Esophagus (tissue), 2 donors: ENCODE measurements around the gene PIK3CB. TPM values are rescaled to one million over a fixed set of nuclear protein-coding genes. Genes with fewer than 3 reads are reported as not detected.
"Not testable (repeated sequence)": the region's sequence is repeated elsewhere in the genome, so short reads cannot be mapped to it uniquely, and the experiment has no call there.

Experiments used
- H3K27ac ChIP-seq, 2 donors: one replicate each; pipeline ENCODE4 v1.5.1; 2013; ENCODE audit warnings: low read depth in 2 of 2, mild to moderate bottlenecking in 2 of 2, inconsistent platforms in 1 of 2, low read length in 1 of 2, moderate library complexity in 1 of 2
- H3K27me3 ChIP-seq, 2 donors: one replicate each; pipeline ENCODE4 v1.6.1; 2013; ENCODE audit warnings: low read length in 2 of 2, control low read depth in 1 of 2, mild to moderate bottlenecking in 1 of 2; ENCODE audit not compliant: insufficient read depth in 2 of 2, control insufficient read depth in 1 of 2
- H3K36me3 ChIP-seq, 2 donors: one replicate each; pipeline ENCODE4 v1.6.1; 2013; ENCODE audit warnings: low read length in 1 of 2; ENCODE audit not compliant: control insufficient read depth in 2 of 2, insufficient read depth in 2 of 2
- H3K4me1 ChIP-seq, 2 donors: one replicate each; pipeline ENCODE4 v1.6.1; 2013; ENCODE audit warnings: low read length in 1 of 2; ENCODE audit not compliant: control insufficient read depth in 2 of 2, insufficient read depth in 2 of 2
- H3K4me3 ChIP-seq, 2 donors: one replicate each; pipeline ENCODE4 v1.5.1; 2013; ENCODE audit warnings: low read length in 2 of 2, mild to moderate bottlenecking in 2 of 2, low read depth in 1 of 2, moderate library complexity in 1 of 2
- H3K9me3 ChIP-seq, 2 donors: one replicate each; pipeline ENCODE4 v1.6.1; 2013; ENCODE audit warnings: mild to moderate bottlenecking in 2 of 2, low read depth in 1 of 2, low read length in 1 of 2, moderate library complexity in 1 of 2; ENCODE audit not compliant: control insufficient read depth in 2 of 2, insufficient read depth in 1 of 2
- WGBS, 2 donors: extraction: QIAGEN DNeasy Blood & Tissue Kit; methylation state at CpG; one replicate each; pipeline ENCODE4 v1.1.7; 2013; 5-methylcytosine and 5-hydroxymethylcytosine counted together
- polyA plus RNA-seq, 2 donors: library from polyadenylated mRNA; stranded (reverse); fragments of 200-250 nt; gene quantifications; one replicate each; pipeline ENCODE4 v1.2.3, GENCODE V29; 2013
- donor health status: healthy with polysubstance abuse.
- donor health status: Bipolar disorder and iron deficiency.

The PIK3CB gene
- polyA plus RNA-seq, 2 donors = 7.5 to 10.6 TPM

DNA sequence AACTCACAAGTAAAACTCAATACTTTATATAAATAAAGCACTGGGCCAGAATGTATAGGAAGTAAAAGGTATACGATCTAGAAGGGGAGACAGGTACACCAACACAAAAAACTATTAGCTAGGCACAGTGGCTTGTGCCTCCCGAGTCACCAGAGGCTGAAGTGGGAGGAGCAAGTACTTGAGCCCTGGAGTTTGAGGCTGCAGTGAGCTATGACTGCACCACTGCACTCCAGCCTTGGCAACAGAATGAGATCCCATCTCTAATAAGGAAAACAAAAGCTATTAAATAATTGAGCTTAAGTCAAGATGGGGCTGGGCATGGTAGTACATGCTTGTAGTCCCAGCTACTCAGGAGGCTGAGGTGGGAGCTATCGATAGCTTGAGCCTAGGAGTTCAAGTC lies 17.0 kb downstream of the PIK3CB start:
- Histone ChIP-seq H3K27ac (no peak overlapping the region), H3K9me3 (no peaks in the 10 kb centered on the region), H3K36me3 (no peaks in the 10 kb centered on the region), H3K27me3 (no peaks in the 10 kb centered on the region), H3K4me1 (no peaks in the 10 kb centered on the region), H3K4me3 (no peak overlapping the region)
- WGBS, 2 donors = 84% methylated on average over 3 of the region's 3 CpGs

DNA sequence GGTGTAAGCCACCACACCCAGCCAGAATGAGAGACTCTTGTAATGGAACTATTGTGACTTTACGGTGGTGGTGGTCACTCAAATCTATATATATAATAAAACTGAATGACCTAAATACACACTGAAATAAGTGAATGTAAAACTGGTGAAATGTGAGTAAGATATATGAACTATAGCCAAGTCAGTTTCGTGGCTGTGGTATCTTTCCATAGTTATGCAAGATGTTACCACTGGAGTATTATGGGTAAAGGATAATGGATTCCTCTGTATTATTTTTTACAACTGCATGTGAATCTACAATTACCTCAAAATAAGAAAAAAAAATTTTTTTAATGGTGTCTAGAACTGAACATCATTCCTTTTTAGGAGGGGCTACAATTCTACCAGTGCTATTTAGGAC lies 21.9 kb downstream of the PIK3CB start:
- Histone ChIP-seq H3K36me3 (no peaks in the 10 kb centered on the region), H3K27ac (no peak overlapping the region), H3K4me3 (no peak overlapping the region), H3K9me3 (no peaks in the 10 kb centered on the region), H3K4me1 (no peaks in the 10 kb centered on the region), H3K27me3 (no peaks in the 10 kb centered on the region)
- WGBS, 2 donors = 88 to 90% methylated on average over 2 of the region's 2 CpGs

DNA sequence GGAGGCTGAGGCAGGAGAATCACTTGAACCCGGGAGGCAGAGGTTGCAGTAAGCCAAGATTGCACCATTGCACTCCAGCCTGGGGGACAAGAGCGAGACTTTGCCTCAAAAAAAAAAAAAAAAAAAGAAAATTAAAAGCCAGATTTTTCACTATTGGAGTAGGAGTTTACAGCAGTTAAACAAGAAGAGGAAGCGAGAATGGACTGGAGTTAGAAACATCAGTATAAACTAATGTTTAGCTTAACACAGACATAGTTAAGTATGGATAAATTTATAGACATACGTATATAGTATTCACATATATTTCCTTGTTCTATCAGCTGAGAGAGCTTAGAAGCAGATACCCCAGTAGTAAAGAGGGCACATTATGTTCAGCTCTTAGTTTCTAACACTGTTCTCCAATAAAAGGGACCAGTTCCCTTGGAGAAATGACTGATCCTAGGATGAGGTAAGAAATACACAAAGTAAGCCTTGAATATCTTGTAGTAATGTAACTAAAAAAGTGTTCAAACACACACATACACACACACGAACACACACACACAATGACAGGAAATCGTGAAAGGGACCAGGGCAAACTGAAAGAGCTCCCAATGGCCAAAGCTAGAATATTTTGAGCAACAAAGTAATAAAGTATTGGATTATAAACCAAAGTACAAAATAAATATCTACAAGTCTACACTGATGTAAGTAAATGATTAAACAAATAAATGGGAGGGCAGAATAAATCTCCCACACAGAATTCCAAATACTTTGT lies 25.1 kb downstream of the PIK3CB start:
- no peaks in the 10 kb centered on the region for H3K36me3 ChIP-seq
- H3K27ac ChIP-seq = no peak overlapping the region
- no peak overlapping the region for H3K4me3 ChIP-seq
- no peaks in the 10 kb centered on the region for H3K27me3 ChIP-seq
- H3K9me3 ChIP-seq = no peaks in the 10 kb centered on the region
- 72 to 78% methylated on average over 6 of the region's 6 CpGs for WGBS, 2 donors
- H3K4me1 ChIP-seq = no peaks in the 10 kb centered on the region

DNA sequence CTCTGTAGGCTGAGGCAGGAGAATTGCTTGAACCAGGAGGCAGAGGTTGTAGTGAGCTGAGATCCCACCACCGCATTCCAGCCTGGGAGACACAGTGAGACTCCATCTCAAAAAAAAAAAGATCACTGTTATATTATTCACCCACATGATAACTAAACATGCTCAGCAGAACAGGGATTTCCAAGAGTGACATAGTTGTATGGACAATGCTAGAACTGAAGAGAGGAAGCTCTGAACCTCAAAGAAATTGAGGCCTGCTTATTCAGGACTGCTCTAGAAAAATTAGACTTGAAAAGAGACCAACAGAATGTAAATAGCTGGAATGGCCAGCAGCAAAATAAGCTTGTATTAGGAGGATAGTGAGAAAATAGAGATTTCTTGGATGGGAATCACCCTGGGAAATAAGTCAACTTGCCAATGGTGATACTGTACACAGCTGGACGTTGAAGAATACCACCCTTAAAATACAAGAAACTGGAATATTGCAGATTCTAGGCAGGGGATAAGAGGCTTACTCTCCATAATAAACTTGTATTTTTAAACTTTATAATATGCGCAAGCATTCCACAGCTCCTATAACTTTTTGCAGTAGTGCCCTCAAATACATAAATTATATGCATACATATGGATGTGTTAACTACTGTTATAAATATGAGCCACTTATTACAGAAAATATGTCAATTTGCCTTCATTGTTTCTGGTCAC lies 28.2 kb downstream of the PIK3CB start:
- no peaks in the 10 kb centered on the region for H3K4me1 ChIP-seq
- no peaks in the 10 kb centered on the region for H3K27me3 ChIP-seq
- H3K4me3 ChIP-seq = no peak overlapping the region
- H3K36me3 ChIP-seq = no peaks in the 10 kb centered on the region
- 63 to 76% methylated on average over 3 of the region's 3 CpGs for WGBS, 2 donors
- H3K9me3 ChIP-seq = no peaks in the 10 kb centered on the region
- H3K27ac ChIP-seq = no peak overlapping the region

DNA sequence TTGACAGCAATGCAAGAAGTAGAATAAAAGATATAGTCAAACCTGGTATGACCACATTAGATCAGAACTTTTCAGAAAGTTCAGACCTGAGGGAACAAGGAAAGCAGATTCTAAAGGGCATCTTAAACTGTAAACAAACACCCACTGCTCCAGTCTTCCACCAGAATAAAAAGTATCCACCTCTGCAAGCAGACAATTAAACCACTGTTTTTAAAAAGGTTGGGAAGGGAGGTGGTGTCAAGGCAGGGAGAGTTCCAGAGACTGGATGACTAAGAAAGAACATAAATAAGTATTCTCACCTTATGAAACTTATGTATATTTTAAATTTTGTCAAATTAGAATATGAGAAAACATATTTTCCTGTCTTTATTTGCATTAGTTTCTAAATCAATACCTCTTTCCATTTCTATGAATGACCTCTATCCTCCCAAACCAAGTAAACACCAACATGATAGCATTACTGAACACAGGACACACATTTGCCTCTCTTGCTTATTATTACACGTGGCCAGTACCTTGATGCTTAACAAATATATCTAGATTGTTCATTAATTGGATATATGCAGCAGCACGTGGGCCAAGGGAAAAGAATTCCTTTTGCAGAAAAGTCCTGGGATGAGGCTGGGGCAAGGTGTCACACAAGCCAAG lies 31.6 kb downstream of the PIK3CB start:
- H3K9me3 ChIP-seq = no peaks in the 10 kb centered on the region
- H3K27me3 ChIP-seq = no peaks in the 10 kb centered on the region
- 58% methylated on average over 2 of the region's 2 CpGs for WGBS, 2 donors
- H3K27ac ChIP-seq = no peak overlapping the region
- H3K4me1 ChIP-seq = no peaks in the 10 kb centered on the region
- H3K36me3 ChIP-seq = no peaks in the 10 kb centered on the region
- no peak overlapping the region for H3K4me3 ChIP-seq

DNA sequence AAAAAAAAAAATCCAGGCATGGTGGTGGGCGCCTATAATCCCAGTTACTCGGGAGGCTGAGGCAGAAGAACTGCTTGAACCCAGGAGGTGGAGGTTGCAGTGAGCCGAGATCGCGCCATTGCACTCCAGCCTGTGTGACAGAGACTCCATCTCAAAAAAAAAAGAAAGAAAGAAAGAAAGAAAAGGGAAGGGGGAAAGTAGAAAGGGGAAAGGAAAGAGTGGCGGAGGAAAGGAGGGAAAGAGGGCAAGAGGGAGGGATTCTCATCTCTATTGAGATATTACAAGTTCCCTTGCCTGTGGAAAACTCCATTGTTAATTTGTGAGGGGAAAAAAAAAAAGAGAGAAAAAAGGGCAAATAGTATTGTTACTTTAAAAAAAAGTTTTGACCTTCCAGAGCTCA lies 32.5 kb downstream of the PIK3CB start:
- not testable (repeated sequence) for H3K27me3 ChIP-seq, H3K36me3 ChIP-seq, H3K27ac ChIP-seq, H3K9me3 ChIP-seq, H3K4me3 ChIP-seq, H3K4me1 ChIP-seq
- 96% methylated on average over 6 of the region's 6 CpGs for WGBS, 2 donors

DNA sequence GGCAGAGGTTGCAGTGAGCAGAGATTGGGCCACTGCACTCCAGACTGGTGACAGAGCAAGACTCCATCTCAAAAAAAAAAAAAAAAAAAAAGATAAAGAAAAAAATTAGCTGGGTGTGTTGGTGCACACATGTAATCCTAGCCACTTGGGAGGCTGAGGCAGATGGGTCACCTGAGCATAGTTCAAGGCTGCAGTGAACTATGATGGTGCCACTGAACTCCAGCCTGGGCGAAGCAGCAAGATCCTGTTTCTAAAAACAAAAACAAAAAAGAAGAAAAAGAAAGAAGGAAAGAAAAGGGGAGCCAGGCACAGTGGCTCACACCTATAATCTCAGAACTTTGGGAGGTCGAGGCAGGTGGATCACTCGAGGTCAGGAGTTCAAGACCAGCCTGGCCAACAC lies 32.9 kb downstream of the PIK3CB start:
- Histone ChIP-seq H3K27me3 (no peaks in the 10 kb centered on the region), H3K27ac (no peak overlapping the region), H3K9me3 (no peaks in the 10 kb centered on the region), H3K36me3 (no peaks in the 10 kb centered on the region), H3K4me1 (no peaks in the 10 kb centered on the region), H3K4me3 (no peak overlapping the region)
- WGBS, 2 donors = 92 to 95% methylated on average over 3 of the region's 3 CpGs

DNA sequence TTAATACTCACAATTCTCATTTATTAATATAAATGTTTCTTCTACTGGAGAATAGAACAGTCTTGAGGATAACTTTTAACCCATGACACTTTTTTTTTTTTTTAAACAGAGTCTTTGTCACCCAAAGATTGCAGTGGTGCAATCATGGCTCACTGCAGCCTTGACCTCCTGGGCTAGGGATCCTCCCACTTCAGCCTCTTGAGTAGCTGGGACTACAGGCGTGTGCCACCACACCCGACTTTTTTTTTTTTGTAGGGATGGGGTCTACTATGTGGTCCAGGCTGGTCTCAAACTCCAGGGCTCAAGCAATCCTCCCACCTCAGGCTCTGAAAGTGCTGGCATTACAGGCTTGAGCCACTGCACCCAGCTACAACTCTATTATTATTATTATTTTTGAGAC lies 34.5 kb downstream of the PIK3CB start:
- H3K27me3 ChIP-seq = no peaks in the 10 kb centered on the region
- H3K4me3 ChIP-seq = no peak overlapping the region
- H3K9me3 ChIP-seq = no peaks in the 10 kb centered on the region
- no peaks in the 10 kb centered on the region for H3K4me1 ChIP-seq
- no peaks in the 10 kb centered on the region for H3K36me3 ChIP-seq
- WGBS, 2 donors = 95 to 100% methylated on average over 2 of the region's 2 CpGs
- no peak overlapping the region for H3K27ac ChIP-seq

DNA sequence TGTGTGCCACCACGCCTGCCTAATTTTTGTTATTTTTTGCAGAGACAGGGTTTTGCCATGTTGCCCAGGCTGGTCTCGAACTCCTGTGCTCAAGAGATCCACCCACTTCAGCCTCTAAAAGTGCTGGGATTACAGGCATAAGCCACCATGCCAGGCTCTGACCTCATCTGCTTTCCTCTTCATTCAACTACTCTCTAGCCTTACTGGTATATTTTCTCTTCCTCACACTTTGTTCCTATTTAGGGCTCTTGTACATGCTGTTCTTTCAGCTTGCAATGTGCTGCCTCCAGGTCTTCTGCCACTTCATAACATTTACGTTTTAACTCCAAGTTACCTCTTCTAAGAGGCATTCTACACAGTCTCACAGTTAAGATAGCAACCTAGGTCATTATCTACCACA lies 34.9 kb downstream of the PIK3CB start:
- Histone ChIP-seq H3K27ac (no peak overlapping the region), H3K9me3 (no peaks in the 10 kb centered on the region), H3K4me1 (no peaks in the 10 kb centered on the region), H3K27me3 (no peaks in the 10 kb centered on the region), H3K36me3 (no peaks in the 10 kb centered on the region), H3K4me3 (no peak overlapping the region)
- 88 to 91% methylated on average over 3 of the region's 3 CpGs for WGBS, 2 donors
